Pancreas (tissue), 10 donors: ENCODE results near the gene RAI1. TPM values are rescaled to one million over a fixed set of nuclear protein-coding genes. Genes with fewer than 3 reads are reported as not detected.

Experiments used
- ATAC-seq, 4 donors: fragments of 200-7000 bp; cut with Tn5 transposase; one replicate each; pipeline versions ENCODE4 v1.8.0 to v1.9.1; 2020; ENCODE audit warnings: mild to moderate bottlenecking in 4 of 4, moderate library complexity in 4 of 4
- DNase-seq, 6 donors: peaks; one replicate each; pipeline ENCODE4 v3.0.0-alpha.2; 2020
- FAIRE-seq: peaks from 2 replicates; lab custom pipeline; 2012; peaks lifted over from hg19 to GRCh38; lab: Jason Lieb, UNC
- H3K27ac ChIP-seq, 4 donors: fragments of 200-600 bp; sonication (generic); 1 replicate in 3 of 4; 2 replicates in 1 of 4; pipeline versions ENCODE4 v1.5.0 to v1.8.0; 2020
- H3K27me3 ChIP-seq, 4 donors: fragments of 200-600 bp; one replicate each; pipeline ENCODE4 v1.8.0; 2021
- H3K36me3 ChIP-seq, 3 donors: fragments of 200-600 bp; sonication (generic) in 1 of 3; one replicate each; pipeline versions ENCODE4 v1.5.0 to v1.8.0; 2020 to 2021
- H3K4me1 ChIP-seq, 3 donors: fragments of 200-600 bp; one replicate each; pipeline ENCODE4 v1.8.0; 2021
- H3K4me3 ChIP-seq, 4 donors: fragments of 200-600 bp; sonication (generic) in 2 of 4; one replicate each; pipeline versions ENCODE4 v1.5.0 to v1.8.0; 2020 to 2021
- H3K9me3 ChIP-seq, 4 donors: fragments of 200-600 bp; one replicate each; pipeline ENCODE4 v1.8.0; 2021
- WGBS, 2 donors: extraction: QIAGEN DNeasy Blood & Tissue Kit; methylation state at CpG; one replicate each; pipeline ENCODE4 v1.1.7; 2013; 5-methylcytosine and 5-hydroxymethylcytosine counted together
- intact Hi-C, 3 donors: fragments of 100-400 bp; cut with DNase I; formaldehyde crosslinking; loops; one replicate each; pipeline versions ENCODE4 v1.11.1 to v1.14.2; 2022
- polyA plus RNA-seq, 2 donors: library from polyadenylated mRNA; stranded (reverse); fragments of 200-250 nt; gene quantifications; one replicate each; pipeline ENCODE4 v1.2.3, GENCODE V29; 2013
- total RNA-seq, 6 donors: library from RNA; stranded (reverse); fragmentation: NEBNext Ultra II Directional in 4 of 6; extraction: Animal tissue kit (Norgen Biotek cat#: 25700) in 4 of 6; gene quantifications; one replicate each; pipeline versions ENCODE4 v1.2.1 to v1.2.4, GENCODE V29; 2021 to 2023
- TF ChIP-seq, protein P1 (sequence below), 4 donors: fragments of 200-600 bp; sonication (generic) in 3 of 4; IDR thresholded peaks; one replicate each; pipeline versions ENCODE4 v1.5.0 to v1.8.0; 2021; ENCODE audit warnings: antibody characterized with exemption in 4 of 4
- donor health status: healthy with polysubstance abuse.
- donor health status: DM: no; HTN: no; CAD: no; lungs with moderate emphysema.
- donor health status: DM: no; HTN: no; CAD: no.
- donor health status: control.
- donor health status: control.
- donor health status: Bipolar disorder and iron deficiency.
- donor health status: DM: yes; HTN: yes; CAD: no.
- donor health status: DM: no; HTN: no; CAD: no.
- donor health status: DM: no; HTN: no; CAD: no.
- donor health status: DM: yes; HTN: yes; CAD: no.

Gene RAI1
- total and polyA plus RNA-seq, 8 donors = 12.1 to 23.9 (median 16.7) TPM

- WGBS, 2 donors = 92 to 94% methylated on average over 22 of the region's 22 CpGs
- H3K27me3 ChIP-seq = no peaks in the 10 kb centered on the region
- ATAC-seq (no peak), FAIRE-seq (no peak), DNase-seq (peak in 1 of 6 donors; percentile 77)
- no peaks in the 10 kb centered on the region for H3K9me3 ChIP-seq
- no peak overlapping the region for H3K27ac ChIP-seq
- intact Hi-C loops = loop anchor here in 1 of 3 donors (5.0 kb wide), 1 partner anchor 41 kb away; no protein-coding TSS in a partner anchor
- no peak overlapping the region for H3K4me3 ChIP-seq
- TF ChIP-seq, protein P1, sequence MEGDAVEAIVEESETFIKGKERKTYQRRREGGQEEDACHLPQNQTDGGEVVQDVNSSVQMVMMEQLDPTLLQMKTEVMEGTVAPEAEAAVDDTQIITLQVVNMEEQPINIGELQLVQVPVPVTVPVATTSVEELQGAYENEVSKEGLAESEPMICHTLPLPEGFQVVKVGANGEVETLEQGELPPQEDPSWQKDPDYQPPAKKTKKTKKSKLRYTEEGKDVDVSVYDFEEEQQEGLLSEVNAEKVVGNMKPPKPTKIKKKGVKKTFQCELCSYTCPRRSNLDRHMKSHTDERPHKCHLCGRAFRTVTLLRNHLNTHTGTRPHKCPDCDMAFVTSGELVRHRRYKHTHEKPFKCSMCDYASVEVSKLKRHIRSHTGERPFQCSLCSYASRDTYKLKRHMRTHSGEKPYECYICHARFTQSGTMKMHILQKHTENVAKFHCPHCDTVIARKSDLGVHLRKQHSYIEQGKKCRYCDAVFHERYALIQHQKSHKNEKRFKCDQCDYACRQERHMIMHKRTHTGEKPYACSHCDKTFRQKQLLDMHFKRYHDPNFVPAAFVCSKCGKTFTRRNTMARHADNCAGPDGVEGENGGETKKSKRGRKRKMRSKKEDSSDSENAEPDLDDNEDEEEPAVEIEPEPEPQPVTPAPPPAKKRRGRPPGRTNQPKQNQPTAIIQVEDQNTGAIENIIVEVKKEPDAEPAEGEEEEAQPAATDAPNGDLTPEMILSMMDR (IDR thresholded peaks at IDR 0.05) = no peak
- peaks cover 0 to 14% (median 0%) of the 10 kb centered on the region in 3 donors for H3K4me1 ChIP-seq
- H3K36me3 ChIP-seq = peaks cover 0 to 10% (median 5%) of the 10 kb centered on the region in 3 donors
These were observed 135.1 kb downstream of the RAI1 start for GRCh38 chr17:17816240-17816814.

DNA sequence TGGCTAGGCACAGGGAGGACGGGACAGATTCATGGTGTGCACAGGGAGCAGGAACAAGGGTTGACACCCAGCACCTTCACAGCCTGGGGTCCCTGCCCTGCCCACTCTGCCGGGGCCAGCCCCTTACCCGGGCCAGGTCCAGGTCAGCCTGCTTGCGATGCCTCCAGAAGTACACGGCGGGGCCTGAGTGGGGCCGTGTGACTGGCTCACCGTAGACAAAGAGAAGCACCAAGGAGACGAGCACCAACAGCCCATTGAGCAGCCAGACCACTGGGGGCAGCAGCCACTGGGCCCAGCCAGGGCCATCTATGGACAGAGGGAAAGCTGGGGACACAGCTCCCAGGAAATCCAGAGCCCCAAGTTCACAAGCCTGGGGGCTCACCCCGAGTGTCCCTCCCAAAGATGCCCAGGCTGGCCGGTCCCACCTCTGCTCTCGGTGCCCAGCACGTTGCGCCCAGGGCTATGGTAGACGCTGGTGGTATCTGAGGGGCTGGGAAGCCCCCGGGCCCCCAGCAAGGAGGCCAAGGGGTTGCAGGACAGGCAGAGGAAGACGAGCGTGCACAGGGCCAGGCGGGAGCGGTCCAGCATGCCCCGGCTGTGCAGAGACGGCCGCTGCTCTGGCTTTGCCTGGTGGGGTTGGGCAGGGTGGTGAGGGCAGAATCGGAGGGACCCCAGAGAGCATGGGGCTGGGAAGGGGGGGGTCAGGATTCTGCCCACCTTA is 135.7 kb downstream of the RAI1 start:
- H3K27ac ChIP-seq = no peak overlapping the region
- no peak overlapping the region for H3K4me3 ChIP-seq
- 90 to 94% methylated on average over 24 of the region's 24 CpGs for WGBS, 2 donors
- ATAC-seq (no peak), FAIRE-seq (no peak), DNase-seq (peak in 1 of 6 donors; percentile 72)
- TF ChIP-seq, protein P1 (IDR thresholded peaks at IDR 0.05) = no peak
- H3K27me3 ChIP-seq = no peaks in the 10 kb centered on the region
- H3K4me1 ChIP-seq = peaks cover 0 to 19% (median 4%) of the 10 kb centered on the region in 3 donors
- H3K9me3 ChIP-seq = no peaks in the 10 kb centered on the region
- peaks cover 0 to 10% (median 5%) of the 10 kb centered on the region in 3 donors for H3K36me3 ChIP-seq
- intact Hi-C loops = loop anchor here in 1 of 3 donors (5.0 kb wide), 1 partner anchor 40 kb away; no protein-coding TSS in a partner anchor

GRCh38 chr17:17817552-17817947 is 136.3 kb downstream of the RAI1 start:
- Histone ChIP-seq H3K4me1 (peaks cover 4 to 25% (median 10%) of the 10 kb centered on the region in 3 donors), H3K36me3 (peaks cover 0 to 10% (median 5%) of the 10 kb centered on the region in 3 donors)

DNA sequence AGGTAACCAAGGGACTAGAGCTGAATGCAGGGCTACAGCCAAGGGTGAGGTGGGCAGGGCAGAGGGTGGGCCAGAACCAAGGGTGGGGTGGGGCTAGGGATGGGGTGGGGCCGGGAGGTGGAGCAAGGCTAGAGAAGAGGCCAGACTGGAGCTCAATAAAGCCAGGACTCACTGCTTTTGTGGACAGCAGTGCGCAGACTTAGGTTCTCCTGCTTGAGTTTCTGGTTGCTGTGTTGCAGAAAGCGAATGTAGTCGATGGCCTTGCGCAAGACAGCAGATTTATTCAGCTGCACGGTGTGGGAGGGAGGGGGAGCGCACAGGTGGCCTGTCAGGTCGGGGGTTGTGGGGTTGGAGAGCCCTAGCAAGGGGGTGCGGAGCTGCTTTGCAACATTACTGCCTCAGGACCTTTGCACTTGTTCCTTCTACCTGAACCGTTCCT is 136.8 kb downstream of the RAI1 start:
- intact Hi-C loops = loop anchor here in 1 of 3 donors (5.0 kb wide), 1 partner anchor 39 kb away; no protein-coding TSS in a partner anchor
- H3K4me3 ChIP-seq = no peak overlapping the region
- TF ChIP-seq, protein P1 (IDR thresholded peaks at IDR 0.05) = no peak
- peaks cover 8 to 30% (median 15%) of the 10 kb centered on the region in 3 donors for H3K4me1 ChIP-seq
- H3K27ac ChIP-seq = no peak overlapping the region
- FAIRE-seq = no peak
- peak in 1 of 6 donors; percentile 47 for DNase-seq
- H3K36me3 ChIP-seq = peaks cover 0 to 10% (median 5%) of the 10 kb centered on the region in 3 donors
- WGBS, 2 donors = 58 to 65% methylated on average over 10 of the region's 10 CpGs
- no peaks in the 10 kb centered on the region for H3K27me3 ChIP-seq
- no peaks in the 10 kb centered on the region for H3K9me3 ChIP-seq
- peak in 1 of 4 donors; percentile 37 for ATAC-seq

More at GRCh38 chr17:17817552-17817947, 136.3 kb downstream of the RAI1 start:
- DNase-seq (peak in 1 of 6 donors; percentile 68), ATAC-seq (no peak), FAIRE-seq (no peak)
- Histone ChIP-seq H3K27me3 (no peaks in the 10 kb centered on the region), H3K9me3 (no peaks in the 10 kb centered on the region), H3K27ac (no peak overlapping the region), H3K4me3 (no peak overlapping the region)
- TF ChIP-seq, protein P1 (IDR thresholded peaks at IDR 0.05) = no peak
- WGBS, 2 donors = 91 to 92% methylated on average over 10 of the region's 10 CpGs
- intact Hi-C loops = loop anchor here in 1 of 3 donors (5.0 kb wide), 1 partner anchor 40 kb away; no protein-coding TSS in a partner anchor
